D341Med (cell line): ENCODE measurements around the gene TNP2.

Experiments
- DNase-seq: peaks from one replicate; pipeline ENCODE4 v3.0.0; 2012; ENCODE audit warnings: low spot score

The TNP2 gene

DNA sequence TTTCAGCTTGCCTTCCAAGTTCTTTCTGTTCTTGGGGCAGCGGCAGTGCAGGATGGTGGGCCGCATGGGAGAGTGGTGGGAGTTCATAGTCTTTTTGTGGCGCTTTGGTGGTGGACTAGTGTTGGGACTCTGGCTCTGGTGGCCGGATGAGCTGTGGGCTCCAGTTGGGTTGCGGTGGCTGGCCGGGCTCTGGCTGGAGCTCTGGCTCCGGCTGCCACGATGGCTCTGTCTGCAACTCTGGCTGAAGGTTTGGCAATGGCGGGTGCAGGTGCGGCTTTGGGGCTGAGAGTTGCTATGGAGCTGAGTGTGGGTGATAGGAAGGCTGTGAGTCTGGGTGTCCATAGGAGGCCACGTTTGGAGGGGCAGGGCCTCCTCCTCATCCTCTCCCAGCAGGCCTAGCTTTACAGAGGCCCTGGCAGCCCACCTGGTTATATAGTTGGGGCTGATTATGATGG is at the start of gene TNP2:
Gene TNP2, minus strand, starts transcription at position 405 of the 455 bp plus-strand sequence. Its CDS starts 63 bp downstream, at position 342.
- DNase-seq = no peak

DNA sequence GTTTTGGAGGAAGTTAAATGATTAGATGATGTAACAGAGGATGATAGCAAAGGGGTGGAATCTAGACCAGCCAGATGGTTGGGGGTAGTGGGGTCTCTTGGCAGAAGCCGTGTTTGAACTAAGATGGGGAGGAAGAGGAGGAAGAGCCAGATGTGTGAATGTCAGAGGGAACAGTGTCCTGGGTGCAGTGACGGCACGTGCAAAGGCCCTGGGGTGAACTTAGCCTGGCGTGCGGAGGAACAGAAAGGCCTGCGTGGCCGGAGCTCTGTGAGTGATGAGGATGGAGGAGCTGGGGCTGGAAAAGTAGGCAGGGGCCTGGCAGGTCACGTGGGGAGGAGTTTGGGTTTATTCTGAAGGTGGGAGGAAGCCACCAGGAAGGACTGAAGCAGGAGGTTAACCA is 49.7 kb upstream of the TNP2 start:
- DNase-seq = no peak

DNA sequence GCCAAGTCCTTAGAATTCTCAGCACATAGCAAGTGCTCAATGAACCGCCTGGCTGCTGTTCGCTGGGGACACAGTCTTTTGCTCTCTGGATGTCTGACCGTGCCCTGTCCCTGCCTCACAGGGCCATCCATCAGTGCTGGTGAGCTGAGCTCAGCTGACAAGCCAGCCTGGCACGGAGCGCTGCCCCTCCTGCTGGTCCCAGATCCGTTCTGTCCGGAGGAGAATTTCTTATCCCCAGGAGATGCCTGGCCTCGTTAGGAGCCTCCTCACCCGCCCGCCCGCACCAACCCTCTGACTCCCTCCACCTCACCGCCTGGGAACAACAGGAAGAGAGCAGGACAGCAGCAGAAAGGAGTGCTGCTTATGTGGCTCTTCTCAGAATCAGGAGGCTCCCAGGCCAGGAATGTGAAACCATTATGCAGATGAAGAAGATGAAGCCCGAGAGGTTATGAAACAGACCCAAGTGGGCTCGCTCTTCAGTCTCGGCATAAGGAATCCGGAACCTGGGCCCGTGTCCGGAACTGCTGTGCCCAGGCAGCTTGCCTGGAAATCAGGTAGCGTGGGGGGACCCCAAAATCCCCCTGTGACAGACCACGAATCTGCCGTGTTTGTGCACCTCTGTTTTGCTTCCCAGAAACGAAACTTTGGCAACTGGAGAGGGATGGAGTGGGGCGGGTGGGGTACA is 47.3 kb upstream of the TNP2 start:
- no peak for DNase-seq

DNA sequence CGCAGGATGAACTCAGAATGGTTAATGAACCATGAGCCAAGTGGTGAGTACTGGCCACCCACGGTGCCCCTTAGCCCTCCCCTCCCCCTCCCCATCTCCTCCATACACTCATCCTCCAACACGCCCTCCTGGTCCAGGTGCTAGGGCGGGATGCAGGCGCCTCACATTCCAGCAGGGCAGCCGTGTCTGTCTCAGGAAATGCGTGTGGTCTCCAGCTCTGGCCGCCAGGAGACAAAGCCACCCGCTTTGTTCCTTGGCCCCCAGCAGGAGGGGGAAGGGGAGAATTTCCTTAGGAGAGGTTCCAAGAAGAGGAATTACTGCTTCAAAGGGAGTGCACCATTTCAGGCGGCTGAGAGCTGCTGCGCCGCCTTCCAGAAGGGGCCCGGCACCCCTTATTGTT is 46.4 kb upstream of the TNP2 start:
- DNase-seq = no peak

DNA sequence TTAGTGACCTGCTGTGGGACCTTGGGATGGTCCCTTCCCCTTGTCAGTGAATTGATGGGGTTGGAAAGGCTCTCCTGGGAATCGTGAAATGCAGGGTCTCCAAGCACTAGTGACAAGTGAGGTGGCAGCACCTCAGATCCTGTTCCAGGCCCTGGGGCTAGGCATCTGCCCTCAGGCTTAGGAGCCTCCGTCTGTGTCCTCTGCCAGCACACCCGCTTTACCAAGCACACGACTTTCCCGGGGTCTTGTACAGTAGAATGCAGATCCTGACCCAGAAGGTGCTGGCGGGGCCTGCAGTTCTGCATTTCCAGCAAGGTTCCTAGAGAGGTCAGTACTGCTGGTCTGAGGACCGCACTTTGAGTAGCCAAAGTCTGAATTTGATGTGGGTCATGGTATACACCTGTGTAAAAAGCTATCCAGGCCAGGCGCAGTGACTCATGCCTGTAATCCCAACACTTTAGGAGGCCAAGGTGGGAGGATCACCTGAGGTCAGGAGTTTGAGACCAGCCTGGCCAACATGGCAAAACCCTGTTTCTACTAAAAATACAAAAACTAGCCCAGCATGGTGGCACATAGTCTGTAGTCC is 45.3 kb upstream of the TNP2 start:
- DNase-seq = no peak

DNA sequence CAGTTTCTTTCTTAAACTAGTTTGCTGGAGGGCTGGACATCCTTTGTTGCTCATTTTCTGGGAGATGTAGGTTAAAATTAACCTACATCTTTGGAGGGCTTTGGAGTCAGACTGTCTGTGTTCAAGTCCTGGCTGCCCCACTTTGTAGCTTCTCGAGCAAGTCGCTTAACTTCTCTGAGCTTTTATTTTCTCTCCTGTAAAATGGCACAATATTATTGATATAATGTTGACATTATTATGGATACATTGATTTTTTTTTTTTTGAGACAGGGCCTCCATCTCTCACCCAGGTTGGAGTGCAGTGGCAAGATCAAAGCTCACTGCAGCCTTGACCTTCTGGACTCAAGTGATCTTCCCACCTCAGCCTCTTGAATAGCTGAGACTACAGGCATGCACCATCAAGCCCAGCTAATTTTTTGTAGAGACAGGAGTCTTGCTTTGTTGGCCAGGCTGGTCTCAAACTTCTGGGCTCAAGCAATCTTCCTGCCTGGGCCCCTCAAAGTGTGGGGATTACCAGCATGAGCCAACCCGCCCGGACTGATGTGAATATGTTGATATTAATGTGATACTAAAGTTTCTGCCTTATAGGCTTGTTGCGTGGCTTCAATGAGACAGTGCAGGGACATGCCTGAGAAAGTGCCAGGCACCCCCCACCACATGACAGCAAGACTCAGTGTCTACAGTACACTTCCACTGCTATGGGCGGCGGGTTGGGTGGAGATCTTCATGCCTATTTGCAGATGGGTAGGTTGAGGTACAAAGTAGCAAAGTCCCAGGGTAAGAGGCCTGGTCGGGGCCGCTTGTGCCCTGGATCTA is 44.6 kb upstream of the TNP2 start:
- no peak for DNase-seq

DNA sequence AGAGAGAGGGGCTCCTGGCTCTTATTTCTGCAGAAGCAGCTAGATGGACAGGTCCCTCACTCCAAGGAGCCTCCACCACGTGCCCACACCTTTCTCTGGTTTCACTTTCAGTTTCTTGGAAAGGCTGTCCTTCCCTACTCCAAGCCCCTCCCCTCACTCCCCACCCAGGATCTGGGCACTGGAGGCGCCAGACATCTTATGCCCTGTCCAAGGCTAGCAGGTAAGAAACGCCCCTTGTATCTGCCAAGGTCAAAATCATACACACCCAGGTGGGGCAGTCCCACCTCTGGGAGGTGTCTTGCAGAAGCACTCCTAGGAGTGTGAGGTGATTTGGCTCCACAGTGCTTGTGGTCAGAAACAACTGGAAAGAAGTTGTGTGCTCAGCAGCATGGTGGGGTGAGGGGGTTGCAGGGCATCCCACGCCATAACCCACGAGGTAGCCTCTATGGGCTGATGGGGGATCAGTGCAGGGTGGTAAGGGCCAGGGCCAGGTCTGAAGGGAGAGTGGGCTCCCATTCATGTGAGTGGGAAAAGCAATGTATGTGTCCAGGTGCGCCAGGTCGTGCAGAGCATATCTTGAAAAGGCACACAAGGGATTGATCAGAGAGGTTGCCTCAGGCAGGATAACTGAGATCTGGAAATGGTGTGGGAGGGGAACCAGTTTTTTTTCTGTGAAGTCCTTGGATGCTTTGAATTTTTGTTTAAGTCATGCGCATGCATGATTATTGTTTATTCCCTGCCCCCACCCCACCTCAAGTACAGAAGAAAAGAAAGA is 43.8 kb upstream of the TNP2 start:
- DNase-seq = no peak

DNA sequence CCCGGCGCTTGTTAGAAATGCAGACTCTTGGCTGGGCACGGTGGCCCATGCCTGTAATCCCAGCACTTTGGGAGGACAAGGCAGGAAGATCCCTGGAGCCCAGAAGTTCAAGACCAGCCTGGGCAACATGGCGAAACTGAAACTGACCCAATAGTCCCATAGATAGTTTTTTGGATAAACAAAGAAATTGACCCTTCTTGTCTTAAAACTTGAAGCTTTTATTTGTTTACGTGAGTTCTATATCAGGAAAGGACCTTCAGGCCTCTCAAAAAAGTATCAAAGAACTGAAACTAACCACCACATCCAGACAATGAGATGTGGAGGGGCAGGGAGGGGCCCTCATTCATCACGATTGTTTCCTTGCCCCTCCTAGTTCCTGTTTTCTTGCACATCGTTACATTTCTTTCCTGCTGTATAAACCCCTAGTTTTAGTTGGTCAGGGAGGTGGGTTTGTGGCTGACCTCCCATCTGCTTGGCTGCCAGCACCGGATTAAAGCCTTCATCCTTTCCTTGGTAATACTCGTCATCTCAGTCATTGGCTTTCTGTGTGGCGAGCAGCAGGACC is 42.0 kb upstream of the TNP2 start:
- DNase-seq = no peak

DNA sequence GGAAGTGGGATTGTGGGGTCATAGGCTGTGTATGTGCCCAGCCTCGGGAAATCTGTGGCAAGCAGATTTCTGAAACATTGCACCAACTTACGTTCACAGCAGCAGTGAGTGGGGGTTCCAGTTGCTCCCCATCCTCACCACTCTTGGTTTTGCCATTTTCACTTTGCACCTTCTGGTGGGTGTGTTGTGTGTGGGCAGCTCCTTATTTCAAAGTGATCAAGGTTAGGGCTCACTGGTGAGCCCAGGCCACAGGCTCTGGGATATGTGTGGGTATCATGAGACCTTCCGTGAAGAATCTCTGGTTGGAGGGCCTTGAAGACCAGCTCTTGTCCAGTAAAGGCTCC is 41.5 kb upstream of the TNP2 start:
- no peak for DNase-seq

DNA sequence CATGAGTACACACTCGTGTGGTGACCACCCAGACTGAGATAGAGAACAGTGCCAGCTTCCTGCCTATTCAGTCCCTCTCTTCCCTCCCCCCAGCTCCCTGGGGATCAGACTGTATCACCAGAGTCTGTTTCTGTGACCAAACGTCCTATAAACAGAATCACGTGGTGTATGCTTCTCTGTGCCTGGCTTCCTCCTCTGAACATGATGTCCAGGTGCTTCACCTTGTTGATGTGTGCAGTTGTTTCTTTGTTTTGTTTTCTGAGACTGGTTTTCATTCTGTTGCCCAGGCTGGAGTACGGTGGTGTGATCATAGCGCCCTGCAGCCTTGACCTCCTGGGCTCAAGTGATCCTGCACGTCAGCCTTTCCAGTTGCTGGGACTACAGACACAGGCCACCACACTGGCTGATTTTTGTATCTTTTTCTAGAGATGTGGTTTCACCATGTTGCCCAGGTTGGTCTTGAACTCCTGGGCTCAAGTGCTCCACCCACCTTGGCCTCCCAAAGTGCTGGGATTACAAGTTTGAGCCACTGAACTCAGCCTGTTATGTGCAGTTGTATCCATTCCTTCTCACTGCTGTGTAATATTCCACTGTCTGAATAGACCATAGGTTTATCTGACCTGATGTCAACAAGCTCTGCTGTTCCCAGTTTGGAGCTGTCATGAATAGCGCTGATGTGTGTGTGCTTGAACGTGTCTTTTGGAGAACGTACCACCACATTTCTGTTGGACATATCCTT is 40.9 kb upstream of the TNP2 start:
- DNase-seq = no peak

DNA sequence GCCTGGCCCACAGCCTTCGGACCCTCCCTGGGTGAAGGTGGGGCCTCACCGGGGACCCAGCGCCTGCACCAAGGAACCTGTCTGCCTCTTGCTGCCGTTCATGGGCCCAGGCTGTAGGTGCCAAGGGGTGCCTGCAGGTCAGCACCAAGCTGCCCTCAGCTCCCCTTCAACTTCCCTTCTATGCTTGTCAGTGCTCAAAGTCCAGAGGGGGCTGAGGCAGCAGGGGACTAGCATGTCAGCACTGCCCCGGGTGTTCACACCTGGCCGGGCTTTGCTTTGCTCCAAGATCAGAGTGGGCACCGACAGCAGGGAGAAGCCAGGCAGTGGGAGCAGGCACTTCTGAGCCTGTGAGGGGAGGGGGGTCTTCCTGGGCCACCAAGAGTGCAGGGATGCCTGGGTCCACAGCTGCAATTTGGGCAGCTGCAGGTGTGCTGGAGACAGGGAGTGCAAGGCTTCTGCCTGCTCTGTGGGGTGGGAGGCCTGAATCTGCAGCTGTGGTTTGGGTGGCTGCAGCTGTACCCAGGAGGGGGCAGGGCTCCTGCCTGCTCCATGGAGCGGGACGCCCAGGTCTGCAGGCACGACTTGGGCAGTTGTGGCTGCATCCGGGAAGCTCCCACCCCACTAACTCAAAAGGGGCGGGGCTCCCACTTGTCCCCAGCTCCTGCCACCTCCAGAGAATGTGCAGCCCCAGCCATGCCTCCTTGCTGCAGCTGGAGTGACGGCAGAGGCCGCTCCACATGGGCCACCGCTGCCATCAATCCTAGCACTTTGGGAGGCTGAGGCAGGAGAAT is 39.6 kb upstream of the TNP2 start:
- no peak for DNase-seq

DNA sequence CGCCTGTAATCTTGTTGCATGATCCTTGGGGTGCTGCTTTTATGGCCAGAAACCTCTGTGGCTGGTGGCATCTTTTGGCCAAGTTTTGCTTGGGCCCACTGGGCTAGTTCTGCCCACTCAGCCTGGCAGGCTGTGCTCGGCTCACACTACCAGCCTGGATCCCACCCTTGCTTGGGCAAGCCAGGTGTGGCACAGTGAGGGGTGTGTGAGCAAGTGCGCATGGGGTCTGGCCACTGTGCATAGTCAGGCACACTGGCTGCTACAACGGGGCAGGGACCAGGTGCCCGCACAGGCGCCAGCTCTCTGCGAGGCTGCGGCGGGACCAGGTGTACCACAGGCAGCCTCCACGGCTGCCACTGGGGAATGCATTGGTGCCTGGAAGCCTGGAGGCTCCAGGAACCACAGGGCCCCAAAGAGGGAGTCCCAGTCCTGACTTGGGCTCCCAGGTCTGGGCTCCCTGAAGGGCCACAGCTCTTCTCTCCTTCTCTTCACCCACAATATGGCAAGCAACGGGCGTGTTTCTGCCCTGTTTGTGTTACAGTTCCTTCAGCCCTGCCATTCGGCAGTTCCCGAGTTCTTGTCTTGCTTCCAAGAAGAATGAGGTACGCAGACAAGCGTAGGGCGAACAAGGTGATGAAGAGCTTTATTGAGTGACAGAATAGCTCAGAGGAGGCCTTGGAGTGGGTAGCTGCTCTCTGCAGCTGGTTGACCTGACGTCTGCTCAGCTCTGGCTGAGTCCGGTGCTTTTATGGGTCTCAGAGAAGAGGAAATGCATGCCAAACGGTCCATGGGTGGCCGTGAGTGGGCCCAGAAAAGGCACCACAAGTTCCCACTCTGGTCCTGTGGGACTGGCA is 38.7 kb upstream of the TNP2 start:
- DNase-seq = no peak

DNA sequence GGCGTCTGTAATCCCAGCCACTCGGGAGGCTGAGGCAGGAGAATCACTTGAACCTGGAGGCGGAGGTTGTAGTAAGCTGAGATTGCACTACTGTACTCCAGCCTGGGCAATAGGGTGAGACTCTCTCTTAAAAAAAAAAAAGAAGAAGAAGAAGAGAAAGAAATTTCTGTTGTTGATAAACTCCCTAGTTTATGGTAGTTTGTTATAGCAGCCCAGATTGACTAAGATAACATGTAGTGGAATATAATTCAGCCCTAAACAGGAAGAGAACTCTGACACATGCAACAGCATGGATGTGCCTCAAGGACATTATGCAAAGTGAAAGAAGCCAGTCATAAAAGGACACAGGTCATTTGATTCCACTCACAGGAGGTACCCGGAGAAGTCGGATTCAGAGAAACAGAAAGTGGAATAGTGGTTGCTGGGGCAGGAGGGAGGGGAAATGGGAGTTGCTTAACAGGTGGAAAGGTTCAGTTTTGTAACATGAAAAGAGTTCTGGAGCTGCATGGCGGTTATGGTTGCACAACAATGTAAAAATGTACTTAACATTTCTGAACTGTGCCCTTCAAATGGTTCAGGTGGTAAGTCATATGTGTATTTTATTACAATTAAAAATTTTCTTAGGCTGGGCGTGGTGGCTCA is 38.0 kb upstream of the TNP2 start:
- DNase-seq = no peak

DNA sequence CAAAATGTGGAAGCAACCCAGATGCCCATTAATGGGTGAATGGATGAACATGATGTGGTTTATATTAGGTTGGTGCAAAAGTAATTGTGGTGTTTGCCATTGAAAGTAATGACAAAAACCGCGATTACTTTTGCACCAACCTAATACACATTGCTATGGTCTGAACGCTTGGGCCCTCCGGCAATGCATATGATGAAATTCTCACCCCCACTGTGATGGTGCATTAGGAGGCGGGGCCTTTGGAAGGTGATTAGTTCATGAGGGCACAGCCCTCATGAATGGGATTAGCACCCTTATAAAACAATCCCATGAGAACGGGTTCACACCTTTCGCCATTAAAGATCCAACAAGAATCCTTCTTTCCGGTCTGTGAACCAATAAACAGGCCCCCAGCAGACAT is 37.3 kb upstream of the TNP2 start:
- DNase-seq = no peak

DNA sequence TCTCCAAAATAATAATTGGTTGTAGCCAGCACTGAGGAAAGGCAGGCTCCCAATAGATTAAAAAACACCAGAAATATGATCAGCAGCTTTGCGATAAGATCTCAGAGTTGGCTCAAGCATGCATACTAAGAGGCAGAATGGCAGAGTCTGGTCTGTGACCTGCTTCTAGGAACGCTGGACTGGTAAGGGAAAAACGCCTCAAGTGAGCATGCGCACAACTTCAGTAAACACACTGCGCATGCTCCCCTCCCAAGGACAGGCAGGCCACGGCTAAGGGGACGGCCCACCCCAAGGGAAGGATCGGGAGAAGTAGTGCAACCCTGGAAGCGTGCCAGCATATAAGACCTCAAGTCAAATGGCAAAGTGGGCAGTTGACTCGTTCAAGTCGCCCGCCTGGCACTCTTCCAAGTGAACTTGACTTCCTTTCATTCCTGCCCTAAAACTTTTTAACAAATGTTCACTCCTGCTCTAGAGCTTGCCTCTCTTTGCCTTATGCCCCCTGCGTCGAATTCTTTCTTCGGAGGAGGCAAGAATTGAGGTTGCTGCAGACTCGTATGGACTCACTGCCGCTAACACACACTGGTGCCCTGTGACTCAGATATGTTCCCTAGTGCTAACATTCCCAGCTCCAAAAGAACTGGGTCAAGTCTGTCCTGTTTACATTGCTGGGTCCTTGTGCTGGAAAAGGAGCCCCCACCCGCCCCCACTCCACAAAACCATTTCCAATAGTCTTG is 34.4 kb upstream of the TNP2 start:
- DNase-seq = no peak

DNA sequence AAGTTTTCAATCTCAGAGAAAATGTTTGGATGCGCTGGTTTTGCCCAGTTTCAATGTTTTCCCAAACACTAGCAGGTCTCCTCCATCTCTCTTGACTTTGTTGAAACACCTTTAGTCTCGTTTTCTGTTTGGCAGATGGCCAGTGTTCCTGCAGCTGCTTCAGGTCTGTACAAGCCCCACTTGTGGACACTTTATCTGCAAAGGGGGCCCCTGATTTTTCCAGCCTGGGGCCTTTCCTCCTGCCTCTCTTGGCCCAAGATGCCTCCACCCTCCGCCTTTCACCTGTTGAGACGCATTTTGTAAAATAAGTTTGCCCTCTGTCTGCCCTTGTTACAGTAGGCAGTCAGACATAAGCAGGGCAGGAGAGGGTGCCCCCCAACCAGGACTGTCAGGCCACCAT is 33.9 kb upstream of the TNP2 start:
- no peak for DNase-seq

DNA sequence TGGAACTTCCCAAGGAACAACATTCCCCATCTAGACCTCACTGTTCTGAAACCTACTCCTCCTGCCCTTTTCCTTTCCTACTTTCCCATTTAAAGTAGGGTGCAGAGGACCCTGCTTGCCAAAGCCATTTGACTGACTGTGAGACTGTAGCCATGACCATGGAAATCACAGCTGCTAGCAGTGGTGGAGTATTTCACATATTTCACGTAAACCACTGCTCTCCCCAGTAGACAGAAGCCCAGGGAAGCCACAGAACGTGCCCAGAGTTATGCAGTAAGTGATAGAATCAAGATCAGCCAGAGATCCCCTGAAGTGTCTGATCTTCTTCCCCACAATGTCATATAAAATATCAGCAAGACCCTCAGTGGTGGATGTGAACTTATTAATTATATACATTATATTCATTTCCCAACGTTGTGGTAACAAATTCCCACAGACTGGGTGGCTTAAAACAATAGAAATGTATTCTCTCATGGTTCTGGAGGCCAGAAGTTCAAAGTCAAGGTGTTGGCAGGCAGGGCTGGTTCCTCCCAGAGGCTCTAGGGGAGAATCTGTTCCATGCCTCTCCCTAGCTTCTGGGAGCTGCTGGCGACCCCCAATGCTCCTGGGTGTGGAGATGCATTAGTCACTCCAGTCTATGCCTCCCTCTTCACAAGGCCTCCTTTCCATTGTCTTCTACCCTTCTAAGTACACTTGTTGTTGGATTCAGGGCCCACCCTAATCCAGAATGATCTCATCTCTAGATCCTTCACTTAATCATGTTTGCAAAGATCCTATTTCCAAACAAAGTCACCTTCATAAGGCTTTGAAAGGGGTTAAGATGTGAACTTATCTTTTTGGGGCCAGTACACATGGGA is 32.7 kb upstream of the TNP2 start:
- DNase-seq = no peak

DNA sequence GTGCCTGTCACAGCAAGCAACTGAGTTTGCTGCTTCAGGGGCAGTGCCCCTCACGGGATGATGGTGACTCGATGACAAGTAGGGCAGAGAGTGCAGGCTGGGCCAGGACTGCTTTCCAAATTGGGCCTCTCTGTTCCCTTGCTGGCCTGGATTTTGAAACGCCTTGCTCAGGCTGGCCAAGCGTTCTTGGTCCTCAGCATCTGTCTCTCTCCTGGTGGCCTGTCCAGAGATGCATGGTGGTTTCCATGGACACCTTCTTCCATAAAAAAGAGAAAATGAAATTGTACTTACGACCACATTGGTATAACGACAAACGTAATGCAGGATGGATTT is 31.4 kb upstream of the TNP2 start:
- no peak for DNase-seq
